Astrocyte (in vitro differentiated cells and primary cell): Measurements from ENCODE around the gene ANKLE1. TPM values are rescaled to one million over a fixed set of nuclear protein-coding genes. Genes with fewer than 3 reads are reported as not detected.
A peak's percentile ranks its signal among the peaks of the same experiment; 100 is the strongest.

Source experiments
- DNase-seq: peaks from one replicate; pipeline ENCODE4 v3.0.0-alpha.2; 2010; ENCODE audit warnings: low read depth
- FAIRE-seq: peaks from 2 replicates; lab custom pipeline; 2011; peaks lifted over from hg19 to GRCh38; lab: Jason Lieb, UNC
- H2AFZ ChIP-seq: 2 replicates; pipeline ENCODE4 v1.6.0; 2012; ENCODE audit warnings: low read depth, low read length, inconsistent platforms
- H3K27ac ChIP-seq: 2 replicates; pipeline ENCODE4 v1.5.1; 2011; ENCODE audit warnings: low read depth, low read length, inconsistent platforms
- H3K27me3 ChIP-seq: 2 replicates; pipeline ENCODE4 v1.6.0; 2011; ENCODE audit warnings: low read length, inconsistent platforms; ENCODE audit not compliant: insufficient read depth
- H3K36me3 ChIP-seq: 2 replicates; pipeline ENCODE4 v1.5.1; 2011; ENCODE audit warnings: low read length, inconsistent platforms; ENCODE audit not compliant: insufficient read depth
- H3K4me1 ChIP-seq: 2 replicates; pipeline ENCODE4 v1.5.1; 2011; ENCODE audit warnings: low read length, inconsistent platforms; ENCODE audit not compliant: insufficient read depth
- H3K4me2 ChIP-seq: 2 replicates; pipeline ENCODE4 v1.6.0; 2012; ENCODE audit warnings: low read length, inconsistent platforms
- H3K4me3 ChIP-seq: 2 replicates; pipeline ENCODE4 v1.5.1; 2011; ENCODE audit warnings: low read depth, mild to moderate bottlenecking, low read length, inconsistent platforms; ENCODE audit not compliant: insufficient read depth
- H3K79me2 ChIP-seq: 2 replicates; pipeline ENCODE4 v1.6.0; 2012; ENCODE audit warnings: mild to moderate bottlenecking, low read length, inconsistent platforms; ENCODE audit not compliant: insufficient read depth
- H3K9ac ChIP-seq: 2 replicates; pipeline ENCODE4 v1.6.0; 2012; ENCODE audit warnings: mild to moderate bottlenecking, low read length, inconsistent platforms
- H3K9me3 ChIP-seq: 2 replicates; pipeline ENCODE4 v1.5.1; 2012; ENCODE audit warnings: low read depth, mild to moderate bottlenecking, low read length, inconsistent platforms; ENCODE audit not compliant: insufficient read depth
- H4K20me1 ChIP-seq: 2 replicates; pipeline ENCODE4 v1.6.0; 2012; ENCODE audit warnings: low read length, inconsistent platforms; ENCODE audit not compliant: insufficient read depth
- H3K27ac Mint-ChIP-seq: one replicate; pipeline ENCODE4 v1.8.0; 2021; ENCODE audit warnings: mild to moderate bottlenecking, mixed read lengths; ENCODE audit not compliant: unreplicated experiment
- H3K27me3 Mint-ChIP-seq: one replicate; pipeline ENCODE4 v1.8.0; 2021; ENCODE audit warnings: low read depth, mixed read lengths; ENCODE audit not compliant: unreplicated experiment
- H3K36me3 Mint-ChIP-seq: one replicate; pipeline ENCODE4 v1.8.0; 2021; ENCODE audit warnings: low read depth, mixed read lengths; ENCODE audit not compliant: unreplicated experiment
- H3K4me1 Mint-ChIP-seq: one replicate; pipeline ENCODE4 v1.8.0; 2021; ENCODE audit warnings: low read depth, mixed read lengths; ENCODE audit not compliant: unreplicated experiment
- H3K4me3 Mint-ChIP-seq: one replicate; pipeline ENCODE4 v1.8.0; 2021; ENCODE audit warnings: mild to moderate bottlenecking, moderate library complexity, mixed read lengths; ENCODE audit not compliant: unreplicated experiment
- H3K9me3 Mint-ChIP-seq: one replicate; pipeline ENCODE4 v1.8.0; 2021; ENCODE audit warnings: mild to moderate bottlenecking, mixed read lengths; ENCODE audit not compliant: unreplicated experiment
- CTCF ChIP-seq: IDR thresholded peaks from 2 replicates; pipeline ENCODE4 v1.5.1; 2011; ENCODE audit warnings: low read depth, mild to moderate bottlenecking, inconsistent platforms, low read length, moderate library complexity; ENCODE audit not compliant: insufficient read depth
- EZH2 ChIP-seq: IDR thresholded peaks from 2 replicates; pipeline ENCODE4 v1.6.1; 2012; ENCODE audit warnings: mild to moderate bottlenecking, low read length, inconsistent platforms; ENCODE audit not compliant: insufficient read depth
- total RNA-seq: library from RNA; stranded (reverse); gene quantifications from 2 replicates; pipeline ENCODE4 v1.2.1, GENCODE V29; 2021

ANKLE1 gene
- total RNA-seq, 1 donor from 2014 or later = 1.8 TPM

DNA sequence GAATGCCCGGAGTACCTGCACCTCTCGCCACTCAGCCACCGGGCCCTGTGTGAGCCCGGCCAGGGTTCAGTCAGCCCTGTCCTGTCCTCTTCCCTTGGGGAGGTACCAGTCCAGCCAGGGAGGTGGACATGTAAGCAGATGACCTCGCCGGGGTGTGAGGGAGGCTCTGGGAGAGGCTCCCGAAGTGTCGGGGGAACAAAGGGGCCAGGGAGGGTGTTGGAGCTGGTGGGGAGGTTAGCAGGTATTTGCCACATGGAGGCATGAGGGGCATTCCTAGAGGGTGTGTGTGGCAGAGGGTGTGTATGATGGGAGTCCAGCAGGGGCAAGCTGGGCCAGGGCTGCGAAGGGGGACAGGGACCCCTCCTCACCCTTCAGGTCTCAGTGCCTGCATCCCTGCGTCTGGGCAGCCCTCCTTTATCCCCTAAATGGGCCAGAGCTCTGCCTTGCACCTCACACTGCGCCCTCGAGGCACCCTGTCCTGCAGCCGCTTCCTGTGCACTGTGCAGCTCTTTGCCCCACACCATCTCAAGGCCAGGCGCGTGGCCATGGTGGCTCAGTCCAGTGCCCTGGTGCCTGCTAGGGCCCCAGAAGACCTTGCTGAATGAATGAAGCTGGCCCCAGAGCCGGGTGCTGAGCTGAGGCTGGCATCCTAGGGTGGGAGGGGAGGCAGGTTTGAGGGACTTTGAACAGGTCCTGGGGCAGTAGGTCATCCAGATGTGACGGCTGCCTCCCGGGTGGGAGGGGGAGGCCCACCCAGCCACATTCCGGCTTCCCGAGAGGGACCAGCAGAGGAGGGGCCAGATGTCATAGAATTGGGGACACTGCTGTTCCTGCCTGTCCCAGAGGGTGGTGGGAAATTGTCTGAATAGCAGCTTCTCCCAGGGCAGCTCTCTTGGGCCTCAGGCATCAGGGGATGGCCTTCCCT lies 30.8 kb downstream of the ANKLE1 start:
- peak overlapping the region; percentile 77 for H3K9ac ChIP-seq

DNA sequence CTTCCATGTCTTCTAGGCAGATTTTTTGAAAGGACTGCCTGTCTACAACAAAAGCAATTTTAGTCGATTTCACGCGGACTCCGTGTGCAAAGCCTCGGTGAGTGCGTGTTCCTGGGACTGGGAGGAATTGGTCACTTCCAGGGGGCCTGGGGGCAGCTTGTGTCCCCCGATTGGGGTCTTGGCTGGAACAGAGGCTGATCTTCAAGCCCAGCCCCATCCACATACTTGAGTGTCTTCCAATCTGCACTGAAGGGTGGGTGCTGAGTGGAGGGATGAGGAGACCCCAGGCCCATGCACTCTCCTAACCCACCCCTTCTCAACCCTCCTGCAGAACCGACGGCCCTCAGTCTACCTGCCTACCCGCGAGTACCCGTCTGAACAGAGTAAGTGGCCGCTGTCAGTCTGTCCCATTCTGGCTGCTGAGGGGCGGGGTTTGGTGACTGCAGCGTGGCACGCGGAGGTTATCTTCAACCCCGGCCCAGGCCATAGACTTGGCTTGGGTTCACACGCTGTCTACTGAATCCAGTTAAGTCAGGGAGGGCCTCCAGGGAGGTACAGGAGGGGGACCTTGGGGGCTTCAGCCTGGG lies 32.4 kb downstream of the ANKLE1 start:
- Histone ChIP-seq H3K36me3 (peaks cover 3% of the 10 kb centered on the region), H4K20me1 (peaks cover 51% of the 10 kb centered on the region), H3K9ac (no peak overlapping the region), H3K4me1 (peaks cover 24% of the 10 kb centered on the region), H2AFZ (no peak overlapping the region), H3K4me2 (no peak overlapping the region), H3K79me2 (peaks cover 51% of the 10 kb centered on the region), H3K27ac (no peak overlapping the region), H3K4me3 (no peak overlapping the region), H3K27me3 (no peaks in the 10 kb centered on the region), H3K9me3 (no peaks in the 10 kb centered on the region)
- Mint-ChIP-seq H3K27ac (no peak overlapping the region), H3K4me3 (no peak overlapping the region), H3K36me3 (peaks cover 10% of the 10 kb centered on the region), H3K27me3 (no peaks in the 10 kb centered on the region), H3K4me1 (peaks cover 22% of the 10 kb centered on the region), H3K9me3 (no peaks in the 10 kb centered on the region)
- TF ChIP-seq CTCF = no peak
- TF ChIP-seq EZH2 = no peak
- DNase-seq = no peak
- no peak for FAIRE-seq

More for the DNA sequence above, 30.8 kb downstream of the ANKLE1 start:
- H3K27me3 ChIP-seq = no peaks in the 10 kb centered on the region
- H3K36me3 ChIP-seq = peaks cover 3% of the 10 kb centered on the region
- peak overlapping the region; percentile 75 for H3K4me3 Mint-ChIP-seq
- peak overlapping the region; percentile 83 for H3K27ac Mint-ChIP-seq
- no peak overlapping the region for H2AFZ ChIP-seq
- H3K4me1 ChIP-seq = peaks cover 24% of the 10 kb centered on the region
- no peaks in the 10 kb centered on the region for H3K27me3 Mint-ChIP-seq
- H3K4me1 Mint-ChIP-seq = peaks cover 22% of the 10 kb centered on the region
- no peaks in the 10 kb centered on the region for H3K9me3 Mint-ChIP-seq
- H3K9me3 ChIP-seq = no peaks in the 10 kb centered on the region
- H3K4me3 ChIP-seq = peak overlapping the region; percentile 22
- H3K36me3 Mint-ChIP-seq = peaks cover 10% of the 10 kb centered on the region
- H4K20me1 ChIP-seq = peaks cover 47% of the 10 kb centered on the region
- peaks cover 51% of the 10 kb centered on the region for H3K79me2 ChIP-seq
- FAIRE-seq (no peak), DNase-seq (no peak)
- no peak for TF ChIP-seq EZH2
- no peak for TF ChIP-seq CTCF
- peak overlapping the region; percentile 78 for H3K4me2 ChIP-seq
- H3K27ac ChIP-seq = peak overlapping the region; percentile 85
